Measurements from ENCODE around the gene OCA2.

GRCh38 chr15:27936164-27936563 is 163.0 kb downstream of the OCA2 start:
- TF ChIP-seq REST (IDR thresholded peaks at IDR 0.05; ENCODE audit: insufficient read depth in 1 of 2, low read depth in 2 of 2, low read length in 2 of 2): no peak
- TF ChIP-seq POLR2AphosphoS5 (IDR thresholded peaks at IDR 0.05; ENCODE audit: low read depth, low read length): no peak
- no peak for TF ChIP-seq FOXP2 (optimal IDR thresholded peaks at IDR 0.05; ENCODE audit: borderline replicate concordance, extremely low read depth, extremely low read length, insufficient read depth)

Data from PFSK-1 (cell line).